Karpas-422 (cell line): ENCODE results near the gene TNFSF11. TPM values are rescaled to one million over a fixed set of nuclear protein-coding genes. Genes with fewer than 3 reads are reported as not detected.

Experiments
- DNase-seq: peaks from one replicate; pipeline ENCODE4 v3.0.0-alpha.2; 2015
- H2AFZ ChIP-seq: fragments of 200-600 bp; sonication (generic); 2 replicates; pipeline ENCODE4 v1.6.1; 2014; ENCODE audit warnings: antibody characterized with exemption, low read length, mixed read lengths
- H3K27ac ChIP-seq: fragments of 200-600 bp; sonication (generic); 2 replicates; pipeline ENCODE4 v1.5.1; 2014; ENCODE audit warnings: mild to moderate bottlenecking, low read length, moderate library complexity
- H3K27me3 ChIP-seq: fragments of 200-600 bp; sonication (generic); 2 replicates; pipeline ENCODE4 v1.6.1; 2014; ENCODE audit warnings: low read length, mixed read lengths
- H3K36me3 ChIP-seq: fragments of 200-600 bp; sonication (generic); 2 replicates; pipeline ENCODE4 v1.6.1; 2014; ENCODE audit warnings: low read length, mixed read lengths; ENCODE audit not compliant: insufficient read depth
- H3K4me1 ChIP-seq: fragments of 200-600 bp; sonication (generic); 2 replicates; pipeline ENCODE4 v1.6.1; 2014; ENCODE audit warnings: mild to moderate bottlenecking, low read length, mixed read lengths
- H3K4me2 ChIP-seq: fragments of 200-600 bp; sonication (generic); 2 replicates; pipeline ENCODE4 v1.6.1; 2014; ENCODE audit warnings: low read length, low read depth, mild to moderate bottlenecking; ENCODE audit not compliant: poor library complexity, severe bottlenecking
- H3K4me3 ChIP-seq: fragments of 200-600 bp; sonication (generic); 2 replicates; pipeline ENCODE4 v1.5.1; 2014; ENCODE audit warnings: mild to moderate bottlenecking, antibody characterized with exemption, low read length, mixed read lengths
- H3K79me2 ChIP-seq: fragments of 200-600 bp; sonication (generic); 2 replicates; pipeline ENCODE4 v1.6.1; 2014; ENCODE audit warnings: mild to moderate bottlenecking, low read length, mixed read lengths
- H3K9ac ChIP-seq: fragments of 200-600 bp; sonication (generic); 2 replicates; pipeline ENCODE4 v1.6.0; 2014; ENCODE audit warnings: low read length
- H3K9me2 ChIP-seq: fragments of 200-600 bp; sonication (generic), shearing (Covaris generic); replicated peaks from 2 replicates; pipeline ENCODE4 v1.6.0; 2014; ENCODE audit warnings: mild to moderate bottlenecking, low read length, moderate library complexity; ENCODE audit not compliant: insufficient read depth
- H3K9me3 ChIP-seq: fragments of 300-700, 200-600 bp; sonication (generic); 2 replicates; pipeline ENCODE4 v1.6.1; 2014; ENCODE audit warnings: low read length, mixed read lengths
- H4K20me1 ChIP-seq: fragments of 200-600 bp; sonication (generic); 2 replicates; pipeline ENCODE4 v1.6.1; 2014; ENCODE audit warnings: mild to moderate bottlenecking, antibody characterized with exemption, low read length, low read depth; ENCODE audit not compliant: insufficient read depth
- total RNA-seq: library from RNA; depleted of rRNA; stranded (reverse); fragments of >200 nt; shearing (Covaris generic); gene quantifications from 2 replicates; pipeline ENCODE4 v1.2.3, GENCODE V29; 2014; ENCODE audit warnings: low replicate concordance

TNFSF11 gene
- total RNA-seq, 1 experiment from 2014 or later, result not detected

GRCh38 chr13:42645717-42646116, 71.8 kb downstream of the TNFSF11 start:
- Histone ChIP-seq H3K27ac (no peak overlapping the region), H3K9me3 (no peaks in the 10 kb centered on the region), H3K36me3 (no peaks in the 10 kb centered on the region), H2AFZ (no peak overlapping the region), H3K4me2 (no peak overlapping the region), H3K79me2 (no peaks in the 10 kb centered on the region), H4K20me1 (no peaks in the 10 kb centered on the region), H3K9ac (no peak overlapping the region), H3K4me3 (no peak overlapping the region), H3K4me1 (peaks cover 4% of the 10 kb centered on the region; the same call in 1 of the 2 replicates), H3K9me2 (no peaks in the 10 kb centered on the region), H3K27me3 (no peaks in the 10 kb centered on the region)
- no peak for DNase-seq

- H3K27ac ChIP-seq, result no peak overlapping the region
Observed at GRCh38 chr13:42649141-42649540, 75.2 kb downstream of the TNFSF11 start.

GRCh38 chr13:42649831-42650230, 75.9 kb downstream of the TNFSF11 start:
- Histone ChIP-seq H3K79me2 (no peaks in the 10 kb centered on the region), H3K9ac (no peak overlapping the region), H3K27ac (no peak overlapping the region), H3K4me2 (no peak overlapping the region), H2AFZ (no peak overlapping the region), H3K4me3 (no peak overlapping the region), H3K36me3 (no peaks in the 10 kb centered on the region), H3K9me2 (no peaks in the 10 kb centered on the region), H4K20me1 (no peaks in the 10 kb centered on the region), H3K27me3 (no peaks in the 10 kb centered on the region), H3K9me3 (no peaks in the 10 kb centered on the region), H3K4me1 (peaks cover 19% of the 10 kb centered on the region)
- no peak for DNase-seq

More at GRCh38 chr13:42649141-42649540, 75.2 kb downstream of the TNFSF11 start:
- Histone ChIP-seq H3K4me1 (peaks cover 19% of the 10 kb centered on the region), H4K20me1 (no peaks in the 10 kb centered on the region), H3K9me2 (no peaks in the 10 kb centered on the region), H3K9ac (no peak overlapping the region), H2AFZ (no peak overlapping the region), H3K4me3 (no peak overlapping the region), H3K4me2 (no peak overlapping the region), H3K36me3 (no peaks in the 10 kb centered on the region), H3K27me3 (no peaks in the 10 kb centered on the region), H3K79me2 (no peaks in the 10 kb centered on the region), H3K9me3 (no peaks in the 10 kb centered on the region)
- no peak for DNase-seq

GRCh38 chr13:42650506-42650905, 76.6 kb downstream of the TNFSF11 start:
- H4K20me1 ChIP-seq, result no peaks in the 10 kb centered on the region
- H2AFZ ChIP-seq, result no peak overlapping the region
- no peaks in the 10 kb centered on the region for H3K79me2 ChIP-seq
- H3K27ac ChIP-seq, result no peak overlapping the region
- H3K9me3 ChIP-seq, result no peaks in the 10 kb centered on the region
- no peak overlapping the region for H3K4me3 ChIP-seq
- no peaks in the 10 kb centered on the region for H3K27me3 ChIP-seq
- H3K9me2 ChIP-seq, result no peaks in the 10 kb centered on the region
- no peak overlapping the region for H3K4me2 ChIP-seq
- DNase-seq, result no peak
- H3K4me1 ChIP-seq, result peaks cover 18% of the 10 kb centered on the region
- no peak overlapping the region for H3K9ac ChIP-seq
- H3K36me3 ChIP-seq, result no peaks in the 10 kb centered on the region

- Histone ChIP-seq H3K4me3 (no peak overlapping the region), H3K27me3 (no peaks in the 10 kb centered on the region), H3K9me3 (no peaks in the 10 kb centered on the region), H3K36me3 (no peaks in the 10 kb centered on the region), H3K4me2 (no peak overlapping the region), H4K20me1 (no peaks in the 10 kb centered on the region), H2AFZ (no peak overlapping the region), H3K4me1 (peaks cover 14% of the 10 kb centered on the region), H3K9me2 (no peaks in the 10 kb centered on the region), H3K79me2 (no peaks in the 10 kb centered on the region), H3K9ac (no peak overlapping the region), H3K27ac (no peak overlapping the region)
- no peak for DNase-seq
Observed at GRCh38 chr13:42651936-42652641, 78.1 kb downstream of the TNFSF11 start.

GRCh38 chr13:42652642-42653415, 78.9 kb downstream of the TNFSF11 start:
- DNase-seq, result no peak
- H3K4me1 ChIP-seq, result peaks cover 14% of the 10 kb centered on the region
- H4K20me1 ChIP-seq, result no peaks in the 10 kb centered on the region
- H3K4me2 ChIP-seq, result no peak overlapping the region
- no peaks in the 10 kb centered on the region for H3K9me3 ChIP-seq
- H3K4me3 ChIP-seq, result no peak overlapping the region
- H3K9ac ChIP-seq, result no peak overlapping the region
- no peaks in the 10 kb centered on the region for H3K79me2 ChIP-seq
- no peak overlapping the region for H2AFZ ChIP-seq
- no peak overlapping the region for H3K27ac ChIP-seq
- H3K27me3 ChIP-seq, result no peaks in the 10 kb centered on the region
- no peaks in the 10 kb centered on the region for H3K9me2 ChIP-seq
- no peaks in the 10 kb centered on the region for H3K36me3 ChIP-seq

- no peaks in the 10 kb centered on the region for H4K20me1 ChIP-seq
- no peaks in the 10 kb centered on the region for H3K9me2 ChIP-seq
- H3K36me3 ChIP-seq, result no peaks in the 10 kb centered on the region
- H3K27ac ChIP-seq, result no peak overlapping the region
- peak overlapping the region; percentile 36 for H3K4me2 ChIP-seq
- H3K4me1 ChIP-seq, result peaks cover 14% of the 10 kb centered on the region
- H2AFZ ChIP-seq, result no peak overlapping the region
- no peak overlapping the region for H3K4me3 ChIP-seq
- DNase-seq, result peak; percentile 75
- H3K9me3 ChIP-seq, result no peaks in the 10 kb centered on the region
- H3K9ac ChIP-seq, result no peak overlapping the region
- no peaks in the 10 kb centered on the region for H3K27me3 ChIP-seq
- H3K79me2 ChIP-seq, result no peaks in the 10 kb centered on the region
Observed at GRCh38 chr13:42653679-42654078, 79.7 kb downstream of the TNFSF11 start.

GRCh38 chr13:42654212-42654611, 80.3 kb downstream of the TNFSF11 start:
- H3K4me2 ChIP-seq, result peak overlapping the region; percentile 36
- H4K20me1 ChIP-seq, result no peaks in the 10 kb centered on the region
- H2AFZ ChIP-seq, result no peak overlapping the region
- peak; percentile 31 for DNase-seq
- no peaks in the 10 kb centered on the region for H3K9me2 ChIP-seq
- H3K36me3 ChIP-seq, result no peaks in the 10 kb centered on the region
- peaks cover 14% of the 10 kb centered on the region for H3K4me1 ChIP-seq
- no peaks in the 10 kb centered on the region for H3K79me2 ChIP-seq
- no peak overlapping the region for H3K9ac ChIP-seq
- no peaks in the 10 kb centered on the region for H3K9me3 ChIP-seq
- H3K27ac ChIP-seq, result no peak overlapping the region
- no peaks in the 10 kb centered on the region for H3K27me3 ChIP-seq
- no peak overlapping the region for H3K4me3 ChIP-seq
